GM18507 (cell line): ENCODE results near the gene CMTM4.
"Not testable (repeated sequence)": the region's sequence is repeated elsewhere in the genome, so short reads cannot be mapped to it uniquely, and the experiment has no call there.

Experiments
- DNase-seq: peaks from one replicate; pipeline ENCODE4 v3.0.0; 2011; ENCODE audit warnings: low read depth; ENCODE audit not compliant: insufficient read length; ENCODE audit errors: extremely low spot score
- FAIRE-seq: peaks from 2 replicates; lab custom pipeline; 2011; peaks lifted over from hg19 to GRCh38; lab: Jason Lieb, UNC

CMTM4 gene

DNA sequence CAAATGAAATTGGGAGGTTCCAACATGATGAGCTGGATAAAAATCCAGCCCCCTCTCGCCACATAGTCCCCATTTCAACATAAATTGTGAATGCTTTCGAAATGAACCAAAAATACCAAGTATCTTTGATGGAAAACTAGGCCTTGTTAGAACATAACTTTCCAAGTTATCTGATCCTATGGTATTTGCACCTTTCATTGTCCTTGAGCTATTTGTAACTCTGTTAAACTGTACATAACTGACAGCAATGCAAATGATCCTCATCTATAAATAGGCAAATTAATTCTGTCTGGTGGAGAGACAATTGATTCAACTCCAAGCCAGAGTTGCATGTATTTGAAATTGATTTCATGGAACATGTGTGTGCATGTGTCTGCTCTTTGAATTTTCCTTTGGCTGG lies 18.2 kb downstream of the CMTM4 start:
- FAIRE-seq (no peak), DNase-seq (no peak)

DNA sequence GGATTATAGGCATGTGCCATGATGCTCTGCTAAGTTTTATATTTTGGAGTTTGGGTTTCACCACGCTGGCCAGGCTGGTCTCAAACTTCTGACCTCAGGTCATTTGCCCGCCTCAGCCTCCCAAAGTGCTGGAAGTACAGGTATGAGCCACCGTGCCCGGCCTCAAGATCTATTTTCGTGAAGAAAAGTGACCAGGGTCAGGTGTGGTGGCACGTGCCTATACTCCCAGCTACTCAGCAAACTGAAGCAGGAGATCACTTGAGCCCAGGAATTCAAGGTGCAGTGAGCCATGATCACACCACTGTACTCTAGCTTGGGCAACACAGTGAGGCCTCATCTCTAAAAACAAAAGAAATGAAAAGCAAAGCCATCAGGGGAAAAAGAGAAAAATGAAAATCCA lies 18.7 kb downstream of the CMTM4 start:
- FAIRE-seq (no peak), DNase-seq (no peak)

DNA sequence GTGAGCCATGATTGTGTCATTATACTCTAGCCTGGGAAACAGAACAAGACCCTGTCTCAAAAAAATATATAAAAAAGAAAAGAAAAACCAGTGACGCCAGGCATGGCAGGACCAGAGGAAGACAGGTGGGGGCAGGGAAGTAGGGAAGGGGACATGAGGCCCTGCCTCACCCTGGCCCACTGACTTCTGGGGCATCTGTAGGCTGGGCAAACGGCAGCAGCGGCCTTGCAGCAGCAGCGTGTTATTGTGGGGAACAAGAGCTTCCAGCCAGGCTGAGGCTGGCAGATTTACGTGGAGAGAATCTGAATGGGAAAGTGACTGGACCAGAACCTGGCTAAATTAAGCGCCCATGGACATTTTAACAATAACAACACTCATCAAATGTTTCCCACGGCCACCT lies 19.4 kb downstream of the CMTM4 start:
- DNase-seq, result no peak
- FAIRE-seq, result no peak

DNA sequence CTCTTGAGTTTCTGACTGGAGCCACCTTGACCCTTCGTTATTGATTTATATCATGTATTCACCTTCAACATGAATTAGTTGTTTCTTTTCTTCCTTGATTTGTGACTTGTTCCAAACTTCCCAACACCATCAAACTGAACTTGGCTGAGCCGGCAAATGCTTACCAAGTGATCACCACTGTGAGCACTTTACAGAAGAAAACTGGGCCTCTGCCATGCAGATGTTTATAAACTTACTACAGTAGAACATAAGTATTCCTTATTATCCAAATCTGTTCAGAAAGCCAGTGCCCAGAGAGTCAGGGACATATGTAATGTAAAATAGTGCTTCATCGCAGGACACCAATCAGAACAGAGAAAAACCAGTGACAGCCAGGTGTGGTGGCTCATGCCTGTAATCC lies 19.9 kb downstream of the CMTM4 start:
- DNase-seq (no peak), FAIRE-seq (no peak)

DNA sequence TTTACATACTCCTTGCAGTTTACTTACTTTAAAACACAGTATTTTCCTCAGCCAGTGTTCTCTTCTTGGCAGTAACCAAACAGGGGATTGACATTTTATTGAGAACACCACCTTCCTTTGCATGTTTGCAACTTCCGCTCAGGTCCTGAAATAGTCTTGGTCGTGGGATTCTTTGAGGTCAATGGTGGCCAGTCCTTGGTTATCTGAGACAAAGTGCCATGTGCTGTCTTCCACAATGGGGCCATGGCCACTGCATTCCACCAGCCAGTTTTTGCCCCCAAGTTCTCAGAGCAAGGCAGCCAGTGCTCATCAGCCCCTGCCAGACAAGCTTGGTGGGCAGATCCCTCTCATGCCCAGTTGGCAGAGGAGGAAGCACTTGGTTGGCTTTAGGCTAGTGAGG lies 22.9 kb downstream of the CMTM4 start:
- FAIRE-seq (no peak), DNase-seq (no peak)

DNA sequence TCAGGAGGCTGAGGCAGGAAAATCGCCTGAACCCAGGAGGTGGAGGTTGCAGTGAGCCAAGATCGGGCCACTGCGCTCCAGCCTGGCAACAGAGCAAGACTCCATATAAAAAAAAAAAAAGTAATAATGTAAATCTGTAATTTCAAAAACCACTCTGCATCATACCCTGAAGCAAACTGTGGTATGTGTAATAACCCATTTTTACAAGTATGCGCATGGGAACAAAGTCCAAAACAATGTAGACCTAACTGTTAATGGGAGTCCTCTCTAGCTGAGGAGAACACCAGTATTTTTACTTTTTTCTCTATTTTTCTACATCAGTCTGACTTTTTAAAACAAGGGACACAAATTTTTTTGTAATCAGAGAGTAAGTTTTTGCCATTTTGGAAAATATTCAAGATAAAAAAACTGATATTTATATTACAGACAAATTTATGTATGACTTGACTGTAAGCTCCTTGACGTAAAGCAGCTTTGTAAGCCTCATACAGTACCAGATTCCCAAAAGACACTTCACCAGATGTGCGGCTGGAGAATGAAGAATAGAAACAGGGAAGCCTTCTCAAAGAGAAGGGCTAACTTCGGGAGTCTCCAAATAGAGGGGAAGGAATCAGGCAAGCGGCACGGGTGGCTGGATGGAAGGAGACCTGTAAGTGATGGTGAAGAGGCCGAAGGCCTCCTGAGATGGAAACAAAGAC lies 25.7 kb downstream of the CMTM4 start:
- DNase-seq (no peak), FAIRE-seq (no peak)

DNA sequence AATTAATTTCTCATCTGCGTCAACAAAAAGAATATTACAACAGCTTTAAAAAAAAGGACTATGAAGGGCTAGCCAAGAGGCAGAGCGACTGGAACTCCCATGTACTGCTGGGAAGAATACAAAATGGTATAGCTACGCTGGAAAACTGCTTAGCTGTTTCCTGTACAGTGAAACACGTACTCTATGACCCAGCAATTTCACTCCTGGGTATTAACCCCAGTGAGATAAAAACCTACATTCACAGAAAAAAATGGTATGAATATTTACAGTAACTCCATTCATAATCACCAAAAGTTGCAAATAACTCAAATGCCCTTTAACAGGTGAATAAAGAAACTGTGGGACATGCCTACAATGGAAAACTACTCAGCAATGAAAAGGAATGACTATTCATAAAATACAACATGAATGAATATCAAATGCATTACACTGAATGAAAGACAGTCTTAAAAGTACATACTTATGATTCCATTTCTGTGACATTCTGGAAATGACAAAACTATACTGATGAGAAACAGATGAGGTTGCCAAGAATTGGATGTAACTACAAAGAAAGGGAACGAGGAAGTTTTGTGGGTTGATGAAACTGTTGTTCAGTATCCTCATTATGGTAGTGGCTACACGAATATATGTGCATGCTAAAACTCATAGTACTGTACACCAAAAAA lies 27.6 kb downstream of the CMTM4 start:
- FAIRE-seq (no peak), DNase-seq (no peak)

DNA sequence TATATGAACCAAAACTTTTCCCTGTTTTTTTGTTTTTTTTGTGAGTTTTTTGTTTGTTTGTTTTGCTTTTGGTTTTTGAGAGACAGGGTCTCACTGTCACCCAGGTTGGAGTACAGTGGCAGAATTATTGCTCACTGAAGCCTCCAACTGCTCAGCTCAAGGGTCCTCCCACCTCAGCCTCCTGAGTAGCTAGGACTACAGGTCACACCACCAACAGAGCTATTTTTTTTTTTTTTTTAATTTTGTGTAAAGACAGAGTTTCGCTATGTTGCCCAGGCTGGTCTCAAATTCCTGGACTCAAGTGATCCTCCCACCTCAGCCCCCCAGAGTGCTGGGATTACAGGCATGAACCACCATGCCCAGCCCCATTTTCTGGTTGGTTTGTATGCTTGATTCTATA lies 28.6 kb downstream of the CMTM4 start:
- DNase-seq (no peak), FAIRE-seq (no peak)

DNA sequence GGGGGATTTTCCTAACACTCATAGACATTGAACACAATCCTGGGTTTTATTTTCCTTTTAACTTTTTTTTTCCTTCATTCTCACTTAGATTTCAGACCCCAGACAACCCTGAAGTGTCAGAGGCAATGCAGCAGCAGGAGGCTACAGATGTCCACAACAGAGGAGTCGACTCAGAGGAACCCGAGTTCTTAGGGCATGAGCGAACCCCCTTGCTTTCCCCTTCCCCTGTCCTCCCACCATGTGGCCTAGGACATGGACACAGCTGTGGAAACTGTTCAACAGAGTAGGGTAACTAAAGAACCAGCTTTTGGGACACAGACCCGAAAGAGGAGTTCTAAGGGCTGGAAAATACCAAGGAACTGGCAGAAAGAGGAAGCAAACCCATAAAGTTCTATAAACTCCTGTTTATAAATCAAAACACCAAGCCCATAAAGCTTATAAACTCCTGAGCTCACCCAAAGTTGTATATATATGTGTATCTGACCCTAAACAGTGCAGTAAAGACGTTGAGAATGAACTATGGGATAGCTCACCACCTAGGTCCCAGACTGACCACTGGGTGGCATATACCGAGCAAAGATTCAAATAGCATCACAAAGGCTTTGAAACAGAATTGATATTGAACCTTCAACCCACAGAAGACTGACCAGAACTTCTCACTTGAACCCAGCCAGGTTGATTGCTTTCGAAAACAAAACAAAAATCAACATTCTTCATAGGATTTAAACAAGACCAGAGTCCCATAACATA lies 33.9 kb downstream of the CMTM4 start:
- FAIRE-seq (no peak), DNase-seq (no peak)

DNA sequence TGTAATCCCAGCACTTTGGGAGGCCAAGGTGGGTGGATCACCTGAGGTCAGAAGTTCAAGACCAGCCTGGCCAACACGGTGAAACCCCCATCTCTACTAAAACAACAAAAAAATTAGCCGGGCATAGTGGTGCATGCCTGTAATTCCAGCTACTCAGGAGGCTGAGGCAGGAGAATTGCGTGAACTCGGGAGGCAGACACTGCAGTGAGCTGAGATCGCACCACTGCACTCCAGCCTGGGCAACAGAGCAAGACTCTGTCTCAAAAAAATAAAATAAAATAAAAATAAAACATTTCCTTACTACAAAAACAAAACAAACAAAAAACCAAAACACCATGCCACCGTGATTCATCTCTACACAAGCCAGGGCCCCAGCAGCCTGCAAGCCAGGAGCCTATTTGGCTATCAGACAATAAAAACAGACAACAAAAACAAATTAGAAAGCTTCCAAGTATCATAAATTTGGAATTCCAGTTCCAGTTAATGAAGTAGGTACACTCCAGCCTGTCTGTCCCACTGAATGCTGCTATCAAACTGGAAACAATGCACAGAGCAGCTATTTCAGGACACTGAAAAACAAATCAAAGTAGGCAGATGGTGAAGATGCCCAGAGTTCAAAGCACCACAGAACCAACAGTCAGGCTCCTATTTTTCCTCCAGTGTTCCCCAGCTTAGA lies 34.7 kb downstream of the CMTM4 start:
- DNase-seq, FAIRE-seq: not testable (repeated sequence)

DNA sequence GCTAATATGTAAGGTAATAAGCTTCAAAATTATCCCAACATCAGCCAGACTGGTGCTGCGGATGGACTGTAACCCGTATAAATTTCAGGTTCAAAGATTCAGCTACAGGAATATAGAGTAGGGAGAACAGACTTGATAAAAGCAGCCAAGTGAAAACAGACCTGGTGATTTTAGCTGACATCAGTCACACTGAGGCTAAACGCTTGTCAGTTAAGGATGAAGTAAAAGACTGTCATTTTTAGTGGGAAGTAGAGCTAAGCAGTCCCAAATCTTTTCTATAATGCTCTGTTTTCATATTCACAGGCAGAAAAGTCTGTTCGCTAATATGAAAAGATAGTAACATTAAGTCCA lies 35.4 kb downstream of the CMTM4 start:
- no peak for FAIRE-seq

DNA sequence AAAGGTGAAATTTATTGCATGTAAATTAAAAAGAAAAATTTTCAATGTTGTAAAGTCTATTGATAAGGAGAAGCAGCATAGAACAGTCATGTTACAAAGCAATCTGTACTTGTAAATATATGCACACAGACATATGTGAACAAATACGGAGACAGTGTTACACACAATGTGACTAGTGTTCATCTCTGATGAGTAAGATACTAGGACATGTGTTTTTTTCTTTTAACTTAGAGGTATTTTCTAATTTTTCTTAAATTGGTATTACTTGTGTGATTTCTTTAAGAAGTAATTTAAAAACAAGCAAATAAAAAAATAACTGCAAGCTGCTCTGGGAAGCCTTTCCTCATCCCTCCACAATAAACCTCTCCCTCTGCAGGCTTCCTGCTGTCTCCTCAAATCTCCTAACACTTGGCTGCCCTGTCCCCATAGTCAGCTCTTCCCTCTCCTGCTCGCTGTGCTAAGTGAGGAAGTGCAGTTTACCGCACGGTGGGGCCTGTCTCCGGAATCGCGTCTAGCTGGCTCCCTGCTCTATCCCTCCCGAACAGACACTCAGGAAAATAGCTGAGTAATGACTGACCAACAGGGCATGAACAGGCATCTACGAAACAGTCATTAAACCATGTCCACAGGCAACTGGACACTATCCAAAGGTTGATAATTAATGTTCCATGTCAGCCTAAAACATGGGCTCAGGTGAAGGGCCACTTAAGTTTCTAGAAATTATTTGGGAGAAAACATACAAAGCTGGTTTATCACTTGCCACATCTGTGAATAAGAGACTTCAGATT lies 35.9 kb downstream of the CMTM4 start:
- DNase-seq (no peak), FAIRE-seq (no peak)

More for the DNA sequence above, 35.4 kb downstream of the CMTM4 start:
- no peak for DNase-seq

DNA sequence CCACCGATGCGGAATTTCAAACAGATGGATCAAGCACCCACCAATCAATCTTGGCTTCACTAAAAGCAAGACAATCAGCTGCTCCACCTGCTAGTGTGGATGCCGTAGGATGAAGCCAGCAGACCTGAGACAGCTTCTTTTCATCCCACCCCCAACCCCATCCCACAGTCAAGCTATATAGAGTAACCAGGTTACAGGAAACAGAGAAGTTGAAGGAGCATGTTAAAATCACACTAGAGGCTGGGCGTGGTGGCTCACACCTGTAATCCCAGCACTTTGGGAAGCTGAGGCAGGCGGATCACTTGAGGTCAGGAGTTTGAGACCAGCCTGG lies 37.7 kb downstream of the CMTM4 start:
- FAIRE-seq, result no peak
- no peak for DNase-seq

DNA sequence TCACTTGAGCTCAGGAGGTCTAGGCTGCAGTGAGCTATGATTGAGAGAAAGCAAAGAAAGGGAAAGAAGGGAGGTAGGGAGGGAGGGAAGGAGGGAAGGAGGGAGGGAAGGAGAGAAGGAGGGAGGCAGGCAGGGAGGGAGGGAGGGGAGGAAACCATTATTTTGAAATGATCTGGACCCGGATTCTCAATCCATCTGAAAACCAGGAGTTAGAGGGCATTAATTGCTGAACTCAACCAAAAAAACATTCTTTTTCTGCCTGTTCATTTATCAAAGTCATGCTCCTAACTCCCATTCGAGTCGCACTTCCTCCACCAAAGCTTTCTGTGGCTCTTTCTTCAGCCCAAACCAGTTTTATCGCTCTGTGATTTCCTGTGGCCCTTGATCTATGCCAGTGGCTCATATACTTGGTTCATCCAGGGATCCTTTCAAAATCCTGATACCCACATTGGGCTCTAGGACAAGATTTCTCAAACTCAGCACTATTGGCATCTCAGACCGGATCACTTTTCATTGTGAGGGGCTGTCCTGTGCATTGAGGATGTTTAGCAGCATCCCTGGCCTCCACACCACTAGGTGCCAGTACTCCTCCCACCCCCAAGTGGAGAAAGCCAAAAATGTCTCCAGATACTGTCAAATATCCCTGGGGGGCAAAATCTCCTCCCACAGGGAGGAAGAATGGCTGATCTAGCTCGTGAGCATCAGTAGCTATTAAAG lies 38.2 kb downstream of the CMTM4 start:
- DNase-seq, result no peak
- FAIRE-seq, result no peak

DNA sequence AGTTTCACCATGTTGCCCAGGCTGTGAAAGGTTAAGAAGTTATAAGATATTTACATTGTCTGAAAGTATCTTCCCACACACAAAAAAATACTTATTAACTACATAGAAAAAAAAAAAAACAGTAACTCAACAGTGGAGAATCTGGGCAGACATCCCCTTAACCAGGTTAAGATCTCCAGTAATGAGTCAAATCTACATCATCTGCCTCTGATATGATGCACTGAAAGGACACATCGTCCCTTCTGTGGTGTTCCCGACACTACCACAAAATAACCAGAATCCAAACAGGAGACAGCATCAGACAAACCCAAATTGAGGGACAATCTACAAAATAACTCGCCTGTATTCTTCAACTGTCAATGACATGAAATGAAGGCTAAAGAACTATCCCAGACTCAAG lies 40.0 kb downstream of the CMTM4 start:
- FAIRE-seq (no peak), DNase-seq (no peak)

DNA sequence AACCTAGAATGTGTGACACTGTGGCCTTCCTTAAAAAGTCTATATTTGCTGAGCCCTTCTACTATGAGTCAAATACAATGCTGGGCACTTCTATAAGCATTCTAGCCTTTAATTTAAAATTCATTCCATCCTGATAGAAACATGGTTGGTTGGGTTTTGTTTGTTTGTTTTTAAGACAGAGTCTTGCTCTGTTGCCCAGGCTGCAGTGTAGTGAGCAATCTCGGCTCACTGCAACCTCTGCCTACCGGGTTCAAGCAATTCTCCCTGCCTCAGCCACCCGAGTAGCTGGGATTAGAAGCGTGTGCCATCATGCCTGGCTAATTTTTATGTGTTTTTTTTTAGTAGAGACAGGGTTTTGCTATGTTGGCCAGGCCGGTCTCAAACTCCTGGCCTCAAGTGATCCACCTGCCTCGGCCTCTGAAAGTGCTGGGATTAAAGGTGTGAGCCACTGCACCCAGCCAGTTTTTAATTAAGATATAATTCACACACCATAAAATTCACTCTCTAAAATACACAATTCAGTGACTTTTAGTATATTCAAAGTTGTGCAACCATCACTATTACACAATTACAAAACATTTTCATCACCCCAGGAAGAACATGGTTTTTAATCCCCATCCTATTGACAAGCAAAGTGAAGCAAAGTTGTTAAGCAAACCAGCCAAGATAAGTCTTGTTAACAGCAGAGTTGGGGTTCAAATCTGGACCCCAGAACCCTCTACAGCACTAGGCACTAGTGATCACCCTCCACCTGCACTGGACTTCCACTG lies 42.8 kb downstream of the CMTM4 start:
- FAIRE-seq, result no peak
- DNase-seq, result no peak

DNA sequence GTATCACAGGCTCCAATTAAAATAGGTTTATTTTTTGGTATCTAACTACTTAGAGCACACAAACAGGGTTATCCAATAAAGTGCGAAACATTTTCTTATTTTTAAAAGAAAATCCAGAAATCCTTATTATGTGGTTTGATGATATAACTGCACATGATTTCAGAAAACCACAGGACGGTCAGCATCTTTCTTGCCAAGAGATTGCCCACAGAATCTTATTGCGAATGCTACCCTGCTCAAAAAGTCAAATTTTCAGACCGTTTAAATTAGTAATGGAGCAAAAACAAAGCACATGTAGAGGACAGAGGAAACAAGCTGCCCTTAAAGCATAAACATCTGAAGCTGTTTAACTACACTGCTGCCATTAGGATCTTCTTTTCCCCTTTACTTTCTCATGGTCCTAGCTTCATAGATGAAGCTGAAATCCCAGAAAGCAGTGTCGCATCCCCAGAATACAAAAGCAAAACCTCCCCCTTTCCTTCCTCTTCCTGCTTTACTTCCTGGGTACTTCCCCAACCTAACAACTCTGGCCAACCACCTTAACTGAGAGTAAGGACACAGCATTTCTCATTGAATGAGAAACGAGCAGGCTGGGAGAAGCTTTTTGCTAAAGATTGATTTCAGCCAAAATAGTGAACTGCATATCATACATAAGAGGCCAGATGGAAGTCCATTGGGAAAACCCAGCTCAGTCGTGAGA lies 43.7 kb downstream of the CMTM4 start:
- DNase-seq, result no peak
- FAIRE-seq, result no peak

DNA sequence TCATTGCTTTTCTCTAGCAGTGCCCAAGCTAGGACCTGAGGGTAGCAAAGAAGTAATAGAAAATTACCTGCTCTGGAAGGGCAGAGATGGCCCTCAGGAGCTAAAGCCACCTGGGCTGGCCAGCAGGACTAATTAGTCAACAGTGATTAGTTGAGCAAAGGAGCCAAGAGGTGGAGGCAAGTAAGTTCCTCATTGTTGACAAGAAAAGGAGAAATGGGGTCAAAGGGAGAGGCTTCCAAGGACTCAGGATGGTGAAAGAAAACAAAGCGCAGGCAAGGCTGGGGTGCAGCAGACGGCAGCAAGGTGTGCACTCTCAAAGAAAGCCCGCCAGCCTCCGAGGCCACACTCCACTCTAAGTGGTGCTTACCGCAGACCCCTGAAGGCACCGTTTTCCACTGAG lies 44.6 kb downstream of the CMTM4 start:
- FAIRE-seq, result no peak
- no peak for DNase-seq
